CD4-positive, alpha-beta memory T cell (primary cell): ENCODE data around the gene ZDHHC20. TPM values are rescaled to one million over a fixed set of nuclear protein-coding genes. Genes with fewer than 3 reads are reported as not detected.

Experiments used
- CTCF ChIA-PET: fragments of 350-600 bp; sonication (Branson Sonifier 250); formaldehyde crosslinking; loops from one replicate; lab custom pipeline; 2021; ENCODE audit warnings: inconsistent platforms; ENCODE audit not compliant: partially characterized antibody; lab: Charles Lee
- POLR2A ChIA-PET: fragments of 350-600 bp; sonication (Branson Sonifier 250); formaldehyde crosslinking; loops from one replicate; lab custom pipeline; 2021; ENCODE audit not compliant: partially characterized antibody; lab: Charles Lee
- DNase-seq, 5 donors: peaks; one replicate each; pipeline versions ENCODE4 v3.0.0 to v3.0.0-alpha.2; 2020 to 2022; ENCODE audit warnings: mixed read lengths in 1 of 5
- H3K27ac ChIP-seq: one replicate; pipeline ENCODE4 v1.7.0; 2013; ENCODE audit warnings: low read depth, low read length
- H3K27me3 ChIP-seq: 2 replicates; pipeline ENCODE4 v1.7.0; 2013; ENCODE audit warnings: mild to moderate bottlenecking, low read length, moderate library complexity; ENCODE audit not compliant: insufficient read depth
- H3K36me3 ChIP-seq: 2 replicates; pipeline ENCODE4 v1.7.0; 2013; ENCODE audit warnings: mild to moderate bottlenecking, low read length, moderate library complexity; ENCODE audit not compliant: insufficient read depth
- H3K4me1 ChIP-seq: 2 replicates; pipeline ENCODE4 v1.7.0; 2013; ENCODE audit warnings: mild to moderate bottlenecking, low read length, moderate library complexity; ENCODE audit not compliant: insufficient read depth
- H3K4me3 ChIP-seq, 2 donors: one replicate each; pipeline ENCODE4 v1.7.0; 2013; ENCODE audit warnings: low read length in 2 of 2, mild to moderate bottlenecking in 1 of 2
- H3K9me3 ChIP-seq, 2 donors: one replicate each; pipeline ENCODE4 v1.7.0; 2013; ENCODE audit warnings: low read length in 2 of 2, control low read depth in 1 of 2; ENCODE audit not compliant: control insufficient read depth in 1 of 2
- H3K27ac Mint-ChIP-seq, 7 donors: one replicate each; pipeline ENCODE4 v1.8.0; 2020 to 2021; ENCODE audit warnings: mixed read lengths in 7 of 7, mild to moderate bottlenecking in 6 of 7, inconsistent platforms in 3 of 7, moderate library complexity in 3 of 7
- H3K27me3 Mint-ChIP-seq, 2 donors: one replicate each; pipeline ENCODE4 v1.8.0; 2020 to 2021; ENCODE audit warnings: mixed read lengths in 2 of 2
- H3K36me3 Mint-ChIP-seq, 2 donors: one replicate each; pipeline ENCODE4 v1.8.0; 2020 to 2021; ENCODE audit warnings: mixed read lengths in 2 of 2, inconsistent platforms in 1 of 2, mild to moderate bottlenecking in 1 of 2
- H3K4me1 Mint-ChIP-seq, 4 donors: one replicate each; pipeline ENCODE4 v1.8.0; 2020 to 2021; ENCODE audit warnings: mixed read lengths in 4 of 4, mild to moderate bottlenecking in 1 of 4
- H3K4me3 Mint-ChIP-seq, 8 donors: one replicate each; pipeline ENCODE4 v1.8.0; 2020 to 2021; ENCODE audit warnings: mixed read lengths in 8 of 8, mild to moderate bottlenecking in 7 of 8, moderate library complexity in 6 of 8, inconsistent platforms in 3 of 8
- H3K9me3 Mint-ChIP-seq, 8 donors: one replicate each; pipeline ENCODE4 v1.8.0; 2020 to 2021; ENCODE audit warnings: mixed read lengths in 8 of 8, mild to moderate bottlenecking in 5 of 8, inconsistent platforms in 3 of 8, moderate library complexity in 1 of 8
- intact Hi-C: fragments of 100-400 bp; cut with micrococcal nuclease; formaldehyde crosslinking; loops from one replicate; pipeline ENCODE4 v1.15.1; 2023
- polyA plus RNA-seq, 2 donors: library from polyadenylated mRNA; unstranded; fragments of 300-500 nt; fragmentation: Illumina TruSeq; gene quantifications; one replicate each; pipeline ENCODE4 v1.2.3, GENCODE V29; 2021
- total RNA-seq, 2 experiments: library from RNA; stranded (reverse); gene quantifications; one replicate each; pipeline ENCODE4 v1.2.3, GENCODE V29; 2021

Gene ZDHHC20
- total and polyA plus RNA-seq, 4 experiments from 2014 or later: 29.4 to 72.3 (median 51.8) TPM

- Mint-ChIP-seq H3K9me3 (peaks cover 0 to 4% (median 0%) of the 10 kb centered on the region in 8 donors), H3K4me1 (peaks cover 0 to under 1% (median 0%) of the 10 kb centered on the region in 4 donors), H3K27me3 (no peaks in the 10 kb centered on the region), H3K36me3 (peaks cover 0 to 5% of the 10 kb centered on the region in 2 donors), H3K4me3 (no peak overlapping the region), H3K27ac (no peak overlapping the region)
- ChIA-PET POLR2A (no interaction called here), CTCF (no interaction called here)
- no peak overlapping the region for H3K4me3 ChIP-seq
- H3K9me3 ChIP-seq: no peaks in the 10 kb centered on the region
- H3K27me3 ChIP-seq: no peaks in the 10 kb centered on the region
- no peak overlapping the region for H3K27ac ChIP-seq
- no peak for DNase-seq
- H3K4me1 ChIP-seq: no peaks in the 10 kb centered on the region
- intact Hi-C loops: no loop called here
- no peaks in the 10 kb centered on the region for H3K36me3 ChIP-seq
Measured at GRCh38 chr13:21359855-21360254, 99.2 kb downstream of the ZDHHC20 start.

GRCh38 chr13:21355304-21355703, 103.8 kb downstream of the ZDHHC20 start:
- Mint-ChIP-seq H3K27me3 (no peaks in the 10 kb centered on the region), H3K9me3 (peaks cover 0 to 5% (median 0%) of the 10 kb centered on the region in 8 donors), H3K27ac (no peak overlapping the region), H3K36me3 (peaks cover 0 to 8% of the 10 kb centered on the region in 2 donors), H3K4me1 (no peaks in the 10 kb centered on the region), H3K4me3 (no peak overlapping the region)
- no peak for DNase-seq
- intact Hi-C loops: no loop called here
- Histone ChIP-seq H3K4me1 (no peaks in the 10 kb centered on the region), H3K9me3 (no peaks in the 10 kb centered on the region), H3K36me3 (no peaks in the 10 kb centered on the region), H3K27ac (no peak overlapping the region), H3K4me3 (no peak overlapping the region), H3K27me3 (no peaks in the 10 kb centered on the region)
- ChIA-PET CTCF (interaction anchor here (0.6 kb wide), 1 partner anchor 180 kb away, joined by 4 read pairs; no protein-coding TSS in a partner anchor), POLR2A (no interaction called here)

DNA sequence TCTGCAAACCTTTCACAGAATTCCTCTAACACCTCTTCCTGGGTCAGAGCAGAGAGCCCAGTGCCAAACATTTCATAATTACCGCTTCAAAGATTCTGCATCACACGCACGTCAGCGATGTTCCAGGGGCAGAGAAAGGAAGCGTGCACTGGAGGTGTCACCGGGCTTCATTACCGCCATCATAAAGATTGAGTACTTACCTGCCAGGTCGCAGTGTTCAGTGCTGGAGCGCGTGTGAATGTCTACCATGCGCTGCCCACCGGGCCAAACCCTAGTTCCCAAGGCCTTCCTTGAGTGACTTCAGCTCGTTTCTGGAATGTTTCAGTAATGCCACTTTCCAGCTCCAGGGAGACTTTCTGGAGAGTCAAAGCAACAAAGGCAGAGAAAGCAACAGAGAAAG, 104.4 kb downstream of the ZDHHC20 start:
- CTCF ChIA-PET: interaction anchor here (0.6 kb wide), 1 partner anchor 180 kb away, joined by 4 read pairs; no protein-coding TSS in a partner anchor
- H3K27me3 ChIP-seq: no peaks in the 10 kb centered on the region
- H3K4me1 ChIP-seq: no peaks in the 10 kb centered on the region
- H3K4me3 ChIP-seq: no peak overlapping the region
- H3K27ac Mint-ChIP-seq: peak overlapping the region in 1 of 7 donors; percentile 31
- no peak overlapping the region for H3K27ac ChIP-seq
- no peaks in the 10 kb centered on the region for H3K9me3 ChIP-seq
- no peak for DNase-seq
- intact Hi-C loops: no loop called here
- no peaks in the 10 kb centered on the region for H3K27me3 Mint-ChIP-seq
- no peaks in the 10 kb centered on the region for H3K36me3 ChIP-seq
- H3K9me3 Mint-ChIP-seq: peaks cover 0 to 5% (median 0%) of the 10 kb centered on the region in 8 donors
- H3K4me3 Mint-ChIP-seq: no peak overlapping the region
- no peaks in the 10 kb centered on the region for H3K4me1 Mint-ChIP-seq
- POLR2A ChIA-PET: no interaction called here
- H3K36me3 Mint-ChIP-seq: peaks cover 0 to 8% of the 10 kb centered on the region in 2 donors

GRCh38 chr13:21348488-21349120, 110.5 kb downstream of the ZDHHC20 start:
- no peak for DNase-seq
- intact Hi-C loops: no loop called here
- H3K27me3 ChIP-seq: no peaks in the 10 kb centered on the region
- H3K36me3 ChIP-seq: no peaks in the 10 kb centered on the region
- H3K27ac ChIP-seq: no peak overlapping the region
- no peaks in the 10 kb centered on the region for H3K36me3 Mint-ChIP-seq
- H3K27me3 Mint-ChIP-seq: no peaks in the 10 kb centered on the region
- peak overlapping the region in 2 of 7 donors; percentile 4 to 44 for H3K27ac Mint-ChIP-seq
- ChIA-PET POLR2A (no interaction called here), CTCF (no interaction called here)
- no peaks in the 10 kb centered on the region for H3K9me3 ChIP-seq
- peaks cover 0 to 1% (median 0%) of the 10 kb centered on the region in 8 donors for H3K9me3 Mint-ChIP-seq
- H3K4me3 Mint-ChIP-seq: no peak overlapping the region
- H3K4me1 ChIP-seq: peaks cover 18% of the 10 kb centered on the region
- no peak overlapping the region for H3K4me3 ChIP-seq
- peaks cover 13 to 22% (median 17%) of the 10 kb centered on the region in 4 donors for H3K4me1 Mint-ChIP-seq

DNA sequence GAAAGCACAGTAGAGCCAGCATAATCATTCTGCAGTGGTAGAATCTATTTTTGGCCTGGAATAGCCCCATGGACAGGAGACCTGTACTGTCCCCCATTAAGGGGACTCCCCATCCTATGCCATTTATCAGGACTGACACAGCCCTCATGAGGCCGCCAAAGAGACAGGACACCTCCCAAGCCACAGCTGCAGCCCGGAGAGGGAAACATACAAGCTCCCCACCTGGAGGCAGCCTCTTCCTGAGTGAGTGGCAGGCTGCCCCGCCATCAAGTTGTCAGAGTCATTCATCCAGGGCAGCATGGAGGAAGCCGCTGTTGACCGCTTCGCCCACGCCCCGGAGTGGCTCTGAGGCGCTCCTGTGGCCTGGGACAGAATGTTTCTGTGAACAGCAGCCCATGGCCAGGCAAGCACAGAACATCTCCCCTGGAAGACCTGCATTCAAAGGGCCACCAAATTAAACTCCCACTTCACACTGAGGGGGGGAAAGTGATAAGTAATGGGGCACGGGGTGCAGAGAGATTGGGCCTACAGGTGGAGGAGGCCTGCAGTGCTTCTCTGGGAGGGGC, 111.3 kb downstream of the ZDHHC20 start:
- H3K27ac Mint-ChIP-seq: peak overlapping the region in 1 of 7 donors; percentile 18

GRCh38 chr13:21344662-21345176, 114.4 kb downstream of the ZDHHC20 start:
- Histone ChIP-seq H3K4me3 (peak overlapping the region in 1 of 2 donors; percentile 35), H3K27me3 (no peaks in the 10 kb centered on the region), H3K9me3 (no peaks in the 10 kb centered on the region), H3K4me1 (peaks cover 30% of the 10 kb centered on the region), H3K36me3 (no peaks in the 10 kb centered on the region), H3K27ac (peak overlapping the region; percentile 48)
- Mint-ChIP-seq H3K4me3 (peak overlapping the region; percentile 66 to 80 (median 74)), H3K9me3 (peaks cover 0 to 1% (median 0%) of the 10 kb centered on the region in 8 donors), H3K4me1 (peaks cover 18 to 31% (median 25%) of the 10 kb centered on the region in 4 donors), H3K27ac (peak overlapping the region; percentile 81 to 93 (median 88)), H3K36me3 (no peaks in the 10 kb centered on the region), H3K27me3 (no peaks in the 10 kb centered on the region)
- intact Hi-C loops: no loop called here
- DNase-seq: peak; percentile 31 to 52 (median 44)
- CTCF ChIA-PET: interaction anchor here (0.9 to 2.0 kb wide), 5 partner anchors 18 to 133 kb away, joined by 3 to 14 read pairs (median 4); partner anchors contain the start of gene ZDHHC20
- POLR2A ChIA-PET: no interaction called here

More for the DNA sequence above, 111.3 kb downstream of the ZDHHC20 start:
- Histone ChIP-seq H3K27me3 (no peaks in the 10 kb centered on the region), H3K27ac (no peak overlapping the region), H3K4me1 (peaks cover 23% of the 10 kb centered on the region), H3K4me3 (no peak overlapping the region), H3K9me3 (no peaks in the 10 kb centered on the region), H3K36me3 (no peaks in the 10 kb centered on the region)
- ChIA-PET CTCF (no interaction called here), POLR2A (no interaction called here)
- DNase-seq: no peak
- intact Hi-C loops: no loop called here
- Mint-ChIP-seq H3K27me3 (no peaks in the 10 kb centered on the region), H3K4me3 (no peak overlapping the region), H3K4me1 (peaks cover 16 to 25% (median 21%) of the 10 kb centered on the region in 4 donors), H3K36me3 (no peaks in the 10 kb centered on the region), H3K9me3 (peaks cover 0 to 1% (median 0%) of the 10 kb centered on the region in 8 donors)

DNA sequence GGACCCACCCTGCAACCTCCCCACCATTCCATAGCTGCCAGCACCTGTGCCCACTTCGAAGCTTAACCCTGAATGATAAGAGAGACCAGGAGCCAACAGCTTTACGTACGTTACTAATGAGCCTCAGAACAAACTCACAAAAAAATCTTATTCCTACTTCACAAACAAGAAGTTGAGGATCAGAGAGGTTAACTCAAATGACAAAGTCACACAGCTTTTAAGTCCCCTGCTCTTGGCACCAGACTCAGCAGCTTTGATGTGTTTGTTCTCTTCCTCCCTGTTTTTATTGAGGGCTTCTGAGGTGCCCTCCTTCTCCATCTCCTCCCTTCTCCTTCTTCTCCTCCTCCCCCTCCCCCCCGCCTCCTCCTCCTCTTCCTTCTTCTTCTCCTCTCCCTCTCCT, 115.4 kb downstream of the ZDHHC20 start:
- Histone ChIP-seq H3K36me3 (no peaks in the 10 kb centered on the region), H3K27me3 (no peaks in the 10 kb centered on the region), H3K4me1 (peaks cover 30% of the 10 kb centered on the region), H3K9me3 (no peaks in the 10 kb centered on the region), H3K27ac (peak overlapping the region; percentile 48), H3K4me3 (no peak overlapping the region)
- POLR2A ChIA-PET: interaction anchor here (1.6 kb wide), 1 partner anchor 260 kb away, joined by 4 read pairs; the partner anchor contains the start of gene MICU2
- CTCF ChIA-PET: interaction anchor here (0.6 to 2.0 kb wide), 6 partner anchors 17 to 436 kb away, joined by 3 to 14 read pairs (median 4); partner anchors contain the start of gene ZDHHC20
- Mint-ChIP-seq H3K36me3 (no peaks in the 10 kb centered on the region), H3K4me1 (peaks cover 20 to 31% (median 26%) of the 10 kb centered on the region in 4 donors), H3K27ac (peak overlapping the region; percentile 68 to 90 (median 83)), H3K4me3 (peak overlapping the region in 3 of 8 donors; percentile 58 to 78 (median 72)), H3K9me3 (peaks cover 0 to 1% (median 0%) of the 10 kb centered on the region in 8 donors), H3K27me3 (no peaks in the 10 kb centered on the region)
- intact Hi-C loops: no loop called here
- no peak for DNase-seq
